Measurements from ENCODE around the gene RIPK4. TPM values are rescaled to one million over a fixed set of nuclear protein-coding genes. Genes with fewer than 3 reads are reported as not detected.
"Not testable (repeated sequence)": the region's sequence is repeated elsewhere in the genome, so short reads cannot be mapped to it uniquely, and the experiment has no call there.

Gene RIPK4
- total RNA-seq, 3 donors from 2014 or later (not counting 1 experiment from before 2014, with no cell fraction given): 0.09 TPM; not detected in 2

DNA sequence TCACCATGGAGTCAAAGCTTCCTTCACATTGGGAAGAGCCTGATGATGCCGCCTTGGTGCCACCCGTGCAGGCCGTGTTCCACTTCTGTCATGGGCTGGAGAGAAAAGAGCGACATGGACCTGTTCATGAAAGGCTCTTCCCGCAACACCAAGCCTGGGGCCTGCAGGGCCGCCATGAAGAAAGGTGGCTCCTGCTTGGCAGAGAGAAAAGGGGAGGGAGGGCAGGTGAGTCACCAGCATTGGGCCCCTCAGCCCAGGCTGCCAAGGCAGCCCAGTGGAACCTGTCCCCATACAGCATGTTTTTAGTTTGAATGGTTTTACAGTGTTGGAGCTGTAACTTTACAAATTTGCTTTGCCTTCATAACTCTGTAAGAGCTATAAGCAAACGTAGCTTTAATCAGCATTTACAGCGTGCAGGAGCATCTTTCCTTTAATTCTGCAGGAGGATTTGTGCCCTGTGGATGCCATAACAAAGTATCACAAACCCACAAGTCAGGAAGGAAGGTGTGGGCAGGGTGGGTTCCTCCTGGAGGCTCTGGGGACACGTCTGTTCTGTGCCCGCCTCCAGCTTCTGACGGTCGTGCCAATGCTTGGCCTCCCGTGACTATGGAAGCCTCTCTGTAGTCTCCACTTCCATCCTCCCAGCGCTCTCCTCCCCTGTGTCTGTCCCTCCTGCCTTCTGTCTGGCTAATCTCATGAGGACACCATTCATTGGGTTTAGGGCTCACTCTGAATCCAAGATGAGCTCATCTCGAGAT is 49.1 kb downstream of the RIPK4 start:
- 50% methylated on average over 15 of the region's 15 CpGs for WGBS (ENCODE audit: insufficient coverage)
- H3K27me3 Mint-ChIP-seq (ENCODE audit: low read depth in 2 of 2): peaks cover 18 to 33% of the 10 kb centered on the region in 2 donors

DNA sequence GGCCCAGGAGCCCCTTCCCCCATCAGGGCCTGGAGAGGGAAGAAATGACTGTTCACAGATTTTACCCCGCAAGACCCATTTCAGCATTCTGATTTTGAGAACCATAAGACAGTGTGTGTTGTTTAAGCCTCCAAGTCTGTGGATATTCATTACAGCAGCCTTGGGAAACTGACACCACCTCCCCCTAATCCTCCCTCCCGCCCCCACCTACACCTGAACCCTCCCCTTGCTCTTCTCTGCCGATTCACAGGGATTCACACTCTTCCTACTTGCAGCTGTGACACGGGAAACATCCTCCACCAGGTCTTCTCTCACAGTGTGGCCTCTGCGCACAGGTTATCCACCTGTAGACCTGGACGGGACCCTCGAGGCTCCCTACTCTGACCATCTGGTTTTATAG is 50.1 kb downstream of the RIPK4 start:
- intact Hi-C loops (cut with micrococcal nuclease): no loop called here
- TF ChIP-seq, protein P1, sequence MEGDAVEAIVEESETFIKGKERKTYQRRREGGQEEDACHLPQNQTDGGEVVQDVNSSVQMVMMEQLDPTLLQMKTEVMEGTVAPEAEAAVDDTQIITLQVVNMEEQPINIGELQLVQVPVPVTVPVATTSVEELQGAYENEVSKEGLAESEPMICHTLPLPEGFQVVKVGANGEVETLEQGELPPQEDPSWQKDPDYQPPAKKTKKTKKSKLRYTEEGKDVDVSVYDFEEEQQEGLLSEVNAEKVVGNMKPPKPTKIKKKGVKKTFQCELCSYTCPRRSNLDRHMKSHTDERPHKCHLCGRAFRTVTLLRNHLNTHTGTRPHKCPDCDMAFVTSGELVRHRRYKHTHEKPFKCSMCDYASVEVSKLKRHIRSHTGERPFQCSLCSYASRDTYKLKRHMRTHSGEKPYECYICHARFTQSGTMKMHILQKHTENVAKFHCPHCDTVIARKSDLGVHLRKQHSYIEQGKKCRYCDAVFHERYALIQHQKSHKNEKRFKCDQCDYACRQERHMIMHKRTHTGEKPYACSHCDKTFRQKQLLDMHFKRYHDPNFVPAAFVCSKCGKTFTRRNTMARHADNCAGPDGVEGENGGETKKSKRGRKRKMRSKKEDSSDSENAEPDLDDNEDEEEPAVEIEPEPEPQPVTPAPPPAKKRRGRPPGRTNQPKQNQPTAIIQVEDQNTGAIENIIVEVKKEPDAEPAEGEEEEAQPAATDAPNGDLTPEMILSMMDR (IDR thresholded peaks at IDR 0.05): no peak
- H3K4me1 ChIP-seq (ENCODE audit: control insufficient read depth, insufficient read depth, low read length): no peaks in the 10 kb centered on the region
- no peak overlapping the region for H3K27ac Mint-ChIP-seq
- peaks cover 21 to 35% of the 10 kb centered on the region in 2 donors for H3K27me3 Mint-ChIP-seq (ENCODE audit: low read depth in 2 of 2)
- WGBS (ENCODE audit: insufficient coverage): 82% methylated on average over 7 of the region's 7 CpGs
- H3K4me3 ChIP-seq (ENCODE audit: low read length): no peak overlapping the region
- no peak overlapping the region for H3K4me3 Mint-ChIP-seq
- no peaks in the 10 kb centered on the region for H3K36me3 ChIP-seq (ENCODE audit: control insufficient read depth, insufficient read depth, low read length)
- DNase-seq: no peak
- no peaks in the 10 kb centered on the region for H3K36me3 Mint-ChIP-seq
- ATAC-seq: no peak
- no peaks in the 10 kb centered on the region for H3K9me3 ChIP-seq (ENCODE audit: control insufficient read depth, insufficient read depth, low read length)
- no peaks in the 10 kb centered on the region for H3K9me3 Mint-ChIP-seq
- no peak overlapping the region for H3K27ac ChIP-seq (ENCODE audit: low read length)
- H3K4me1 Mint-ChIP-seq: no peaks in the 10 kb centered on the region
- H3K27me3 ChIP-seq (ENCODE audit: control insufficient read depth, insufficient read depth, low read length): peaks cover 5% of the 10 kb centered on the region

More for the DNA sequence above, 49.1 kb downstream of the RIPK4 start:
- intact Hi-C loops (cut with micrococcal nuclease): no loop called here
- ATAC-seq: no peak
- no peak overlapping the region for H3K27ac Mint-ChIP-seq
- no peaks in the 10 kb centered on the region for H3K9me3 ChIP-seq (ENCODE audit: control insufficient read depth, insufficient read depth, low read length)
- H3K4me3 Mint-ChIP-seq: no peak overlapping the region
- H3K27me3 ChIP-seq (ENCODE audit: control insufficient read depth, insufficient read depth, low read length): peaks cover 5% of the 10 kb centered on the region
- H3K27ac ChIP-seq (ENCODE audit: low read length): no peak overlapping the region
- H3K36me3 ChIP-seq (ENCODE audit: control insufficient read depth, insufficient read depth, low read length): no peaks in the 10 kb centered on the region
- H3K4me1 ChIP-seq (ENCODE audit: control insufficient read depth, insufficient read depth, low read length): no peaks in the 10 kb centered on the region
- H3K36me3 Mint-ChIP-seq: no peaks in the 10 kb centered on the region
- H3K9me3 Mint-ChIP-seq: no peaks in the 10 kb centered on the region
- no peak for DNase-seq
- H3K4me3 ChIP-seq (ENCODE audit: low read length): no peak overlapping the region
- TF ChIP-seq, protein P1 (IDR thresholded peaks at IDR 0.05): no peak
- H3K4me1 Mint-ChIP-seq: no peaks in the 10 kb centered on the region

DNA sequence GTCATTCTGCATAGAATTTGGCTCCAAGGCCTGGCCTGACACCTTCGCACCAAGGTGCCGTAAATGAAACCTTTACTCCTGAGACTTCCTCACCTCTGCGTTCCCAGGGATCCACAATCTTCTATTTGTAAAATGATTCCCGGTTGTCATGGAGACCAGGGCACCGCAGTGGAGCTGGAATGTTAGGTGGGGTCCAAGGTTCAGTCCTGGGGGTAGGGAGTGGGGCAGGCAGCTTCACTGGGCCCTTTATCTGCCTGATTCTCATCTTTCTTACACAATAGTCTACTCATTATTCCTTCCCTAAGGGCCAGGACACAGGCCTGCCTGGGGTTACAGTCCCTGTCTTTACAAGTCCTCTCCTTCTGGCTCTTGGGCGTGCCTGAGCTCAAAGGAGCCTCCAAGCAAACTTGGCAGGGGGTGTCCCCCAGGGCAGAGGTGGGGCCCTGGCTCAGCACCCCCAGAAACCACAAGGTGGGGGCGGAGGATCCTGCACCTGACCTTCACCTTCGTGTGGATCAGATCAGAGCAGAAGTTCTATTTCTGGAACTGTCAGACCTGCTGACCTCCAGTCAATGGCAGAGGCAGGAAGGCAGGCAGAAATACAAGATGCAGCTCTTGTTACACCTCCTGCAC is 51.1 kb downstream of the RIPK4 start:
- H3K36me3 ChIP-seq (ENCODE audit: control insufficient read depth, insufficient read depth, low read length): no peaks in the 10 kb centered on the region
- no peak overlapping the region for H3K4me3 ChIP-seq (ENCODE audit: low read length)
- Mint-ChIP-seq H3K4me3 (no peak overlapping the region), H3K27me3 (ENCODE audit: low read depth in 2 of 2) (peaks cover 22 to 41% of the 10 kb centered on the region in 2 donors), H3K27ac (no peak overlapping the region), H3K9me3 (no peaks in the 10 kb centered on the region), H3K4me1 (no peaks in the 10 kb centered on the region), H3K36me3 (no peaks in the 10 kb centered on the region)
- ATAC-seq: no peak
- no peak overlapping the region for H3K27ac ChIP-seq (ENCODE audit: low read length)
- WGBS (ENCODE audit: insufficient coverage): 84% methylated on average over 8 of the region's 8 CpGs
- H3K4me1 ChIP-seq (ENCODE audit: control insufficient read depth, insufficient read depth, low read length): no peaks in the 10 kb centered on the region
- no peak for DNase-seq
- no peaks in the 10 kb centered on the region for H3K9me3 ChIP-seq (ENCODE audit: control insufficient read depth, insufficient read depth, low read length)
- H3K27me3 ChIP-seq (ENCODE audit: control insufficient read depth, insufficient read depth, low read length): peaks cover 5% of the 10 kb centered on the region
- intact Hi-C loops (cut with micrococcal nuclease): no loop called here
- TF ChIP-seq, protein P1 (IDR thresholded peaks at IDR 0.05): no peak

DNA sequence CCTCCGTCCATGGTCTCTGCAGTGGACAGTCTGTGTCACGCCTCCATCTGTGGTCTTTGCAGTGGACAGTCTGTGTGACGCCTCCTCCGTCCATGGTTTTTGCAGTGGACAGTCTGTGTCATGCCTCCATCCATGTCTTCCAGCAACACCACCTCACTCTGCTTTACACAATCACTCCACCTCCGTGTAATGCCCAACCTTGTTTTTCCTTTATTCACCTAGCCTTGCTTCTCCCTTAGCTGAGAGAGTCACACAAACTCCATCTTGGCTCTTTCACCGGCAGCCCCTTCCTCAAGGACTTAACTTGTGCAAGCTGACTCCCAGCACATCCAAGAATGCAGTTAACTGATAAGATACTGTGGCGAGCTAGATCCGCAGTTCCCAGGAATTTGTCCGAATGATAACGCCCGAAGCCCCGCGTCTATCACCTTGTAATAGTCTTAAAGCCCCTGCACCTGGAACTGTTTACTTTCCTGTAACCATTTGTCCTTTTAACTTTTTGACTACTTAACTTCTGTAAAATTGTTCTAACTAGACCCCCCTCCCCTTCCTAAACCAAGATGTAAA is 52.5 kb downstream of the RIPK4 start:
- H3K4me3 Mint-ChIP-seq; ATAC-seq; H3K4me1 Mint-ChIP-seq; H3K4me3 ChIP-seq (ENCODE audit: low read length); H3K36me3 Mint-ChIP-seq; intact Hi-C loops (cut with micrococcal nuclease); DNase-seq; H3K27ac Mint-ChIP-seq; H3K9me3 Mint-ChIP-seq; H3K9me3 ChIP-seq (ENCODE audit: control insufficient read depth, insufficient read depth, low read length); H3K27ac ChIP-seq (ENCODE audit: low read length); H3K4me1 ChIP-seq (ENCODE audit: control insufficient read depth, insufficient read depth, low read length); H3K36me3 ChIP-seq (ENCODE audit: control insufficient read depth, insufficient read depth, low read length); H3K27me3 ChIP-seq (ENCODE audit: control insufficient read depth, insufficient read depth, low read length): not testable (repeated sequence)
- H3K27me3 Mint-ChIP-seq (ENCODE audit: low read depth in 2 of 2): peaks cover 22 to 41% of the 10 kb centered on the region in 2 donors
- WGBS (ENCODE audit: insufficient coverage): 65% methylated on average over 13 of the region's 13 CpGs

All from natural killer cell (primary cell).